ENCODE data around the gene USP28.
A peak's percentile ranks its signal among the peaks of the same experiment; 100 is the strongest.

USP28 gene

GRCh38 chr11:113877670-113878055 is 2.3 kb upstream of the USP28 start:
- DNase-seq (ENCODE audit: low spot score) = no peak

- DNase-seq (ENCODE audit: low spot score) = no peak
These were observed 1.7 kb upstream of the USP28 start for GRCh38 chr11:113876798-113877669.

- no peak for DNase-seq (ENCODE audit: low spot score)
These were observed 864 bp upstream of the USP28 start for GRCh38 chr11:113876074-113876797.

- peak; percentile 33 for DNase-seq (ENCODE audit: low spot score)
These were observed 665 bp downstream of the USP28 start for GRCh38 chr11:113874581-113875233.

- no peak for DNase-seq (ENCODE audit: low spot score)
These were observed 1.3 kb downstream of the USP28 start for GRCh38 chr11:113874096-113874495.

GRCh38 chr11:113873236-113873626 is 2.1 kb downstream of the USP28 start:
- no peak for DNase-seq (ENCODE audit: low spot score)

GRCh38 chr11:113871336-113871735 is 4.0 kb downstream of the USP28 start:
- DNase-seq (ENCODE audit: low spot score) = no peak

GRCh38 chr11:113867843-113868503 is 7.4 kb downstream of the USP28 start:
- no peak for DNase-seq (ENCODE audit: low spot score)

GRCh38 chr11:113865873-113866272 is 9.5 kb downstream of the USP28 start:
- DNase-seq (ENCODE audit: low spot score) = no peak

GRCh38 chr11:113864410-113864809 is 11.0 kb downstream of the USP28 start:
- no peak for DNase-seq (ENCODE audit: low spot score)

- no peak for DNase-seq (ENCODE audit: low spot score)
These were observed 12.9 kb downstream of the USP28 start for GRCh38 chr11:113862435-113862834.

- peak; percentile 16 for DNase-seq (ENCODE audit: low spot score)
These were observed 15.7 kb downstream of the USP28 start for GRCh38 chr11:113859665-113860064.

GRCh38 chr11:113856966-113857759 is 18.2 kb downstream of the USP28 start:
- no peak for DNase-seq (ENCODE audit: low spot score)

- DNase-seq (ENCODE audit: low spot score) = no peak
These were observed 19.6 kb downstream of the USP28 start for GRCh38 chr11:113855803-113856202.

GRCh38 chr11:113850188-113850587 is 25.2 kb downstream of the USP28 start:
- no peak for DNase-seq (ENCODE audit: low spot score)

GRCh38 chr11:113849713-113850112 is 25.7 kb downstream of the USP28 start:
- DNase-seq (ENCODE audit: low spot score) = no peak

- no peak for DNase-seq (ENCODE audit: low spot score)
These were observed 27.8 kb downstream of the USP28 start for GRCh38 chr11:113847580-113847979.

- no peak for DNase-seq (ENCODE audit: low spot score)
These were observed 28.3 kb downstream of the USP28 start for GRCh38 chr11:113847111-113847510.

- DNase-seq (ENCODE audit: low spot score) = no peak
These were observed 33.7 kb downstream of the USP28 start for GRCh38 chr11:113841691-113842090.

GRCh38 chr11:113840932-113841664 is 34.3 kb downstream of the USP28 start:
- no peak for DNase-seq (ENCODE audit: low spot score)

GRCh38 chr11:113839842-113840241 is 35.5 kb downstream of the USP28 start:
- no peak for DNase-seq (ENCODE audit: low spot score)
